GM23248 (cell line): Measurements from ENCODE around the gene ERN1.

Experiments
- EZH2 ChIP-seq: fragments of 200-600 bp; sonication (generic); IDR thresholded peaks from 2 replicates; pipeline ENCODE4 v1.6.1; 2018; ENCODE audit warnings: antibody characterized with exemption, mild to moderate bottlenecking; ENCODE audit not compliant: insufficient read depth, poor library complexity, severe bottlenecking
- EZH2phosphoT487 ChIP-seq: fragments of 200-600 bp; sonication (generic); IDR thresholded peaks from 2 replicates; pipeline ENCODE4 v1.6.1; 2018; ENCODE audit warnings: antibody characterized with exemption, moderate library complexity, mild to moderate bottlenecking, low read depth; ENCODE audit not compliant: insufficient read depth

- TF ChIP-seq EZH2 (no peak), EZH2phosphoT487 (no peak)
Observed at GRCh38 chr17:64154717-64155116, 24.8 kb upstream of the ERN1 start.
